GM20000 (cell line): ENCODE measurements around the gene PAGE2B.

Experiments
- DNase-seq: peaks from one replicate; pipeline ENCODE4 v3.0.0; 2012; ENCODE audit warnings: low spot score
- TF ChIP-seq, protein P1 (sequence below): IDR thresholded peaks from 2 replicates; pipeline ENCODE4 v1.5.1; 2012; ENCODE audit warnings: mild to moderate bottlenecking, control low read depth; ENCODE audit errors: extremely low read depth, missing control alignments

PAGE2B gene

DNA sequence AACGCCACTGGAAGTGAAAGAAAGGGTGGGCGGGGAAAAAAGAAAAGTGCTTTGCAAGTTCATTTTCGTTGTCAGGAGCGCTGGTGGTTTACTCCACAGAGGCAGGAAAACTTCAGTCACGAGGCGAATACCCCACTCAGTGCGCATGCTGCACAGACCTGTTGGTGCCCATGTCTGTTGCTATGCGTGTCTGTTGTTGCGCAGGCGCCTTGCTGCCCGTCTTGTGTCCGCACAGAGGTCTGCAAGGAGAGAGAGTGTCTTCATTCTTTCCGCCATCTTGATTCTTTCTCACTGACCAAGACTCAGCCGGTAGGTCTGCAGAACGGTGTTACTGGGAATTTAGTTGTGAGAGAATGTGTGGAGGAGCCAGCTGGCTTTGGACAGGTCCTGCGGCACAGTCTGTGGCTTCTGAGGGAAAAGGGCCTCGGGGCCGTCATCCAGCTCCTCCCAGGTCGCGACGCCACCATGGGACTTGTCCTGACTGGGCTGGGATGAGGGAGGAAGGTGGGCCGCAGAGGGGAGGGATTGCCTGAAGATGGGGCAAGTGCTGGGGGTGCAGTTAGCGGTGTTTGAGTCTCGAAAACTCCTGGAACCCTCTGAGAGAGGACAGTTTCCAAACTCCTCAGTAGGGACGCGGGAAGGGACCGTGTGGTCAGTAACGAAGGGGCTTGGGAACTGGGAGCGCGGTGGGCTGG lies 14.1 kb downstream of the PAGE2B start, which contains the start of gene PAGE2:
Gene PAGE2 (plus strand): TSS at position 224 of the 695 bp plus-strand sequence. CDS start 1,003 bp downstream, outside the sequence.
- TF ChIP-seq, protein P1, sequence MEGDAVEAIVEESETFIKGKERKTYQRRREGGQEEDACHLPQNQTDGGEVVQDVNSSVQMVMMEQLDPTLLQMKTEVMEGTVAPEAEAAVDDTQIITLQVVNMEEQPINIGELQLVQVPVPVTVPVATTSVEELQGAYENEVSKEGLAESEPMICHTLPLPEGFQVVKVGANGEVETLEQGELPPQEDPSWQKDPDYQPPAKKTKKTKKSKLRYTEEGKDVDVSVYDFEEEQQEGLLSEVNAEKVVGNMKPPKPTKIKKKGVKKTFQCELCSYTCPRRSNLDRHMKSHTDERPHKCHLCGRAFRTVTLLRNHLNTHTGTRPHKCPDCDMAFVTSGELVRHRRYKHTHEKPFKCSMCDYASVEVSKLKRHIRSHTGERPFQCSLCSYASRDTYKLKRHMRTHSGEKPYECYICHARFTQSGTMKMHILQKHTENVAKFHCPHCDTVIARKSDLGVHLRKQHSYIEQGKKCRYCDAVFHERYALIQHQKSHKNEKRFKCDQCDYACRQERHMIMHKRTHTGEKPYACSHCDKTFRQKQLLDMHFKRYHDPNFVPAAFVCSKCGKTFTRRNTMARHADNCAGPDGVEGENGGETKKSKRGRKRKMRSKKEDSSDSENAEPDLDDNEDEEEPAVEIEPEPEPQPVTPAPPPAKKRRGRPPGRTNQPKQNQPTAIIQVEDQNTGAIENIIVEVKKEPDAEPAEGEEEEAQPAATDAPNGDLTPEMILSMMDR: no peak
- no peak for DNase-seq

DNA sequence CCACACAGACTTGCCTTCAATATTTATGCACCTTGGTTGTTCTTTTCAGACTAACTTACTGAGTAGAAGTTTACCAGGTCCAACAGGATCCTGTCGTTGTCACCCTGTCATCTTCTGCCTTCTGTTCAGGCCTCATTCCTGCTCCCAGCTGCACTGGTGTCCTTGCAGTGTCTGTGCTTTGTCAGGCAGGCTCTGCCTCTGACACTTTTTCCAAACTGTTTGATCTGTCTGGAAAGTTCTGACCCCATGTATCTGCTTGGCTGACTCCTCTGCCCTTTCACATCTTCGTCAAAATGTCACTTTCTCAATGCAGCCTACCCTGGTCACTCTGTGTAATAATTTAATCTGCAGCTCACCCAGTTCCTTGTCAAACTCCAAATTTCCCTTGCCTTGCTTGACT lies 23.9 kb downstream of the PAGE2B start:
- DNase-seq: no peak
- TF ChIP-seq, protein P1: no peak

DNA sequence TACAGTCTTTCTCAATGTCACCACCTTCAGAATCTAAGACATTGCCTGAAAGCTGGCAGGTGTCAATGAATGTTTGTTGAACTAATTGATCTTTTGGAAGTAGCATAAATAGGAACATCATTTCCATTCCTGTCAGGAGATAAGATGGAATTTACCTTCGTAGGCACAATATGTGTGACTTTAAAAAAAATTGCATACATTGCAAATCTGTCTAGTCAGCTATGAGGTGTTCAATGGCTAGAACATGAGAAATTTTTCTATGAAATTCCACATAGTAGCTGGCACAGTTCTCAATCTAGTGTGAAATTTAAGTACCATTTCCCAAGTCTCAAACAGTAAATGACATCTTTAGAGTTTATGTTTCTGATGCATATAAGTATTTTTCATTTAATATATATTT lies 24.3 kb downstream of the PAGE2B start:
- TF ChIP-seq, protein P1: no peak
- DNase-seq: no peak

DNA sequence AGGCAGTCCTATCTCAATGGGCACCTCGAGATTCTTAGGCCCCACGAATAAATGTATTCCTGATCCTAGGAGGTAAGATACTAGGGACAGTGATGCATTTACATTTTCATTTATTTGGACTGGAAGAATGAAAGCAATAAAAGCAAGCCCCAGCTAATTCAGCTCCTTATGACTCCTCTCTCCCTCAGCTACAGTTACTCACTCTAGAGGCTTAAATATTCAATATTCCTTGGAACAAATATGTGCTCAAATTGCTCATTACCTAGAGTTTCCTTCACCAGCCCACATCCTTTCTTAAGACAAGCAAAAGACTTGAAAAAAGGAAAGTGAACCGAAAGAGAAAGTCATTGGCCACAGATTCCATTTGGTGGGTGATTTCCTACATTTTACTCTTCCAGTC lies 27.9 kb downstream of the PAGE2B start:
- no peak for DNase-seq
- TF ChIP-seq, protein P1: no peak

DNA sequence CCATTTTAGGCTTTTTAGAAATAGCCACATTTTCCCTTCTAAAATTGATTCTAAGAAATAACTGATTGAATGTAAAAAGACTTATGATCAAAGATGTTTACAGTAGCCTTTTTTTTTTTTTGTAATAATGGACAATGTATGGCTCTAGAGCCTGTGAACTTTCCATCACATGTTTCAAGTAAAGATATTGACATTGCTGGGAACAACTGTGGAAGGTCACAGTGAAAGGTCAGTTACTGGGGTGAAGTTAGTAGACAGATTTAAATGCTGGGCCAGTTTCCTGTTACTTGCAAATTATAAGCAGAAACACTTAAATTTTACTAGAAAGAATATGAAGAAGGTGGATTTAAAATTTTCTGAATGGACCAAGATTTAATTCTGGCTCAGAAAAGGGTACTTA lies 32.4 kb downstream of the PAGE2B start:
- no peak for DNase-seq
- TF ChIP-seq, protein P1: no peak

DNA sequence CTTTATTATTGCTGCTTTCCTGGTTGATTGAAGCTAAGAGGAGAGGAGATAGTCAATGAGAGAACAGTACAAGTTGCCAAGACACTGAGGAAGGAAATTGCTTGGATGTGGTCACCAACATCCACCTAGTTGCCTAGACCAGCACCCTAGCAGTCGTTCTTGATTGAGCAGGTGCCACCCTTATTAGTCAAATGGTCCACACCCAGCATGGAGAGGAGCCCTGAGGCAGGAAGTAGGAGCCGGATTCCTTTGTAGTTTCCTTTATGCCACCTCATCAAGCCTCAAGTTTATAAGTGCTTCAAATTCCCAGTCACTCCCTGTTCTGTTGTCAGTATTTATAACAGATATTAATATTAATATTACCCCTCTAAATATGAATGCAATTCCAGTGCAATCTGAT lies 33.1 kb downstream of the PAGE2B start:
- DNase-seq: no peak
- TF ChIP-seq, protein P1: no peak

DNA sequence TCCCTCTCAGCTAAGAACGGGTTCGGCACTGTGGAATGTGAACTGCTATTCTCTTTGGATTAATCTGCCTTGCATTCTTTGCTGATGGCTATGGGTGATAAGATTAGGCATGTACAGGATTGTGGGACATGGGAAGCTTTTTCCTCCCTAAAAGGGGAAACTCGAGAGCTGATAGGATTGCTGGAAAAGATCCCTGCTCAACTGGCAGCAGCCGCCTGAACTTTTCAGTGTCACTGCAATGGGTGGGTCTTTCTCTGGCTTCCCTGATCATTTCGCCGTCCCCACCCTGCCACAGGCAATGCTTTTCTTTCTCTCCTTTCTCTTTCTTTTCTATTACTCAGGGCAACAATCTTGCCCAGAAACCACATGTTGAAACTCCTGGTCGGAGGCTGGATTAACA lies 34.5 kb downstream of the PAGE2B start:
- TF ChIP-seq, protein P1: no peak

More for the DNA sequence above, 34.5 kb downstream of the PAGE2B start:
- no peak for DNase-seq
